Neural cell (in vitro differentiated cells): ENCODE results near the gene IPO13. TPM values are rescaled to one million over a fixed set of nuclear protein-coding genes. Genes with fewer than 3 reads are reported as not detected.

Source experiments
- H2AFZ ChIP-seq: fragments of 200-600, 300-800 bp; sonication (generic), shearing (Covaris generic); 2 replicates; pipeline ENCODE4 v1.6.0; 2014; ENCODE audit warnings: low read depth, mild to moderate bottlenecking, antibody characterized with exemption, low read length, moderate library complexity
- H3F3A ChIP-seq: fragments of 200-600 bp; shearing (Covaris generic); 2 replicates; pipeline ENCODE4 v1.6.1; 2016; ENCODE audit warnings: mild to moderate bottlenecking, moderate library complexity, mixed read lengths, antibody characterized with exemption, low read length; ENCODE audit not compliant: insufficient read depth, poor library complexity, severe bottlenecking
- H3K27ac ChIP-seq: fragments of 200-600, 300-800 bp; sonication (generic), shearing (Covaris generic); 2 replicates; pipeline ENCODE4 v1.5.1; 2014; ENCODE audit warnings: mild to moderate bottlenecking, low read length, moderate library complexity
- H3K27me3 ChIP-seq: fragments of 300-800, 200-600 bp; sonication (generic), shearing (Covaris generic); 2 replicates; pipeline ENCODE4 v1.6.0; 2014; ENCODE audit warnings: mild to moderate bottlenecking, low read depth, low read length, moderate library complexity; ENCODE audit not compliant: insufficient read depth
- H3K36me3 ChIP-seq: fragments of 300-800, 200-600 bp; sonication (generic), shearing (Covaris generic); 2 replicates; pipeline ENCODE4 v1.5.1; 2014; ENCODE audit warnings: mild to moderate bottlenecking, antibody characterized with exemption, low read length, moderate library complexity; ENCODE audit not compliant: insufficient read depth
- H3K4me2 ChIP-seq: fragments of 300-800, 200-600 bp; sonication (generic), shearing (Covaris generic); 2 replicates; pipeline ENCODE4 v1.6.0; 2014; ENCODE audit warnings: mild to moderate bottlenecking, low read length
- H3K4me3 ChIP-seq: fragments of 300-800, 200-600 bp; sonication (generic), shearing (Covaris generic); 2 replicates; pipeline ENCODE4 v1.5.1; 2014; ENCODE audit warnings: mild to moderate bottlenecking, low read length, moderate library complexity
- H3K79me2 ChIP-seq: fragments of 200-600 bp; shearing (Covaris generic); replicated peaks from 2 replicates; pipeline ENCODE4 v1.6.0; 2014; ENCODE audit warnings: mild to moderate bottlenecking, low read length, moderate library complexity; ENCODE audit not compliant: insufficient read depth
- H3K9ac ChIP-seq: fragments of 300-800, 200-600 bp; sonication (generic), shearing (Covaris generic); 2 replicates; pipeline ENCODE4 v1.6.1; 2016; ENCODE audit warnings: mild to moderate bottlenecking, low read length, mixed read lengths
- H3K9me2 ChIP-seq: fragments of 200-600 bp; shearing (Covaris generic); 2 replicates; pipeline ENCODE4 v1.6.1; 2016; ENCODE audit warnings: mild to moderate bottlenecking, low read length, mixed read lengths; ENCODE audit not compliant: insufficient read depth
- H3K9me3 ChIP-seq: fragments of 200-600, 300-800 bp; sonication (generic), shearing (Covaris generic); 2 replicates; pipeline ENCODE4 v1.6.1; 2016; ENCODE audit warnings: mild to moderate bottlenecking, mixed run types, low read length, moderate library complexity, mixed read lengths
- H4K20me1 ChIP-seq: fragments of 200-600 bp; shearing (Covaris generic); 2 replicates; pipeline ENCODE4 v1.6.1; 2016; ENCODE audit warnings: mild to moderate bottlenecking, mixed run types; ENCODE audit not compliant: insufficient read depth
- CTCF ChIP-seq: fragments of 450-650 bp; IDR thresholded peaks from 2 replicates; pipeline ENCODE4 v1.5.1; 2014; ENCODE audit warnings: antibody characterized with exemption, mild to moderate bottlenecking, moderate library complexity; ENCODE audit not compliant: poor library complexity, severe bottlenecking
- EP300 ChIP-seq: fragments of 450-650 bp; conservative IDR thresholded peaks from 2 replicates; pipeline ENCODE4 v1.6.1; 2014; ENCODE audit warnings: antibody characterized with exemption, mild to moderate bottlenecking, moderate library complexity; ENCODE audit not compliant: poor library complexity, severe bottlenecking
- EZH2 ChIP-seq: fragments of 200-600, 300-800 bp; shearing (Covaris generic), sonication (generic); IDR thresholded peaks from 2 replicates; pipeline ENCODE4 v1.6.1; 2014; ENCODE audit warnings: antibody characterized with exemption, low read length, borderline replicate concordance, mild to moderate bottlenecking; ENCODE audit not compliant: insufficient read depth, poor library complexity, severe bottlenecking
- MXI1 ChIP-seq: fragments of 450-650 bp; conservative IDR thresholded peaks from 2 replicates; pipeline ENCODE4 v1.6.1; 2014; ENCODE audit warnings: antibody characterized with exemption, mild to moderate bottlenecking; ENCODE audit not compliant: poor library complexity, severe bottlenecking
- POLR2AphosphoS5 ChIP-seq: IDR thresholded peaks from 2 replicates; pipeline ENCODE4 v1.6.1; 2012
- RAD21 ChIP-seq: fragments of 450-650 bp; conservative IDR thresholded peaks from 2 replicates; pipeline ENCODE4 v1.6.1; 2014; ENCODE audit warnings: antibody characterized with exemption, mild to moderate bottlenecking, moderate library complexity
- REST ChIP-seq: IDR thresholded peaks from 2 replicates; pipeline ENCODE4 v1.6.1; 2012; ENCODE audit warnings: borderline replicate concordance
- SMC3 ChIP-seq: fragments of 450-650 bp; conservative IDR thresholded peaks from 2 replicates; pipeline ENCODE4 v1.6.1; 2014; ENCODE audit warnings: antibody characterized with exemption, mild to moderate bottlenecking, moderate library complexity; ENCODE audit not compliant: poor library complexity
- TAF1 ChIP-seq: IDR thresholded peaks from 2 replicates; pipeline ENCODE4 v1.6.1; 2012; ENCODE audit warnings: low read depth
- polyA plus RNA-seq: library from polyadenylated mRNA; depleted of rRNA; stranded (reverse); fragments of >200 nt; gene quantifications from 2 replicates; pipeline ENCODE4 v1.2.3, GENCODE V29; 2014

The IPO13 gene
- polyA plus RNA-seq, 1 donor from 2014 or later, result 29.8 TPM

GRCh38 chr1:43904660-43905551 lies 41.8 kb upstream of the IPO13 start:
- H3K27ac ChIP-seq, result no peak overlapping the region
- H3K9me3 ChIP-seq, result no peaks in the 10 kb centered on the region

More at GRCh38 chr1:43904660-43905551, 41.8 kb upstream of the IPO13 start:
- H4K20me1 ChIP-seq, result no peaks in the 10 kb centered on the region
- no peak overlapping the region for H3K9ac ChIP-seq
- H3F3A ChIP-seq, result no peaks in the 10 kb centered on the region
- no peaks in the 10 kb centered on the region for H3K36me3 ChIP-seq
- no peaks in the 10 kb centered on the region for H3K9me2 ChIP-seq
- H2AFZ ChIP-seq, result no peak overlapping the region
- no peak overlapping the region for H3K4me3 ChIP-seq
- no peaks in the 10 kb centered on the region for H3K79me2 ChIP-seq
- H3K4me2 ChIP-seq, result no peak overlapping the region
- no peak for TF ChIP-seq RAD21
- TF ChIP-seq CTCF, result no peak
- no peak for TF ChIP-seq TAF1
- no peak for TF ChIP-seq EZH2
- TF ChIP-seq SMC3, result no peak
- TF ChIP-seq EP300, result no peak
- TF ChIP-seq MXI1, result no peak
- TF ChIP-seq REST, result no peak
- TF ChIP-seq POLR2AphosphoS5, result no peak
- no peaks in the 10 kb centered on the region for H3K27me3 ChIP-seq
